A549 (cell line): ENCODE measurements around the gene MRPL27. TPM values are rescaled to one million over a fixed set of nuclear protein-coding genes. Genes with fewer than 3 reads are reported as not detected.

Experiments
- ATAC-seq, 2 experiments: fragments of 200-7000 bp in 1 of 2; fragments of >200 bp in 1 of 2; cut with Nextera tagmentation in 1 of 2; cut with Tn5 transposase in 1 of 2; 3 replicates each; pipeline versions ENCODE4 v1.8.0 to v1.9.1; 2018 to 2020; ENCODE audit warnings: mild to moderate bottlenecking in 1 of 2, moderate library complexity in 1 of 2
- CTCF ChIA-PET: fragments of 300-600 bp; sonication (Branson Sonifier 250); formaldehyde crosslinking; extraction: SDS; loops from one replicate; lab custom pipeline; 2021; ENCODE audit warnings: antibody characterized with exemption, inconsistent platforms; lab: Yijun Ruan, JAX
- POLR2A ChIA-PET: fragments of 350-600 bp; formaldehyde crosslinking; extraction: SDS; loops from one replicate; lab custom pipeline; 2021; ENCODE audit warnings: antibody characterized with exemption, inconsistent platforms; lab: Yijun Ruan, JAX
- DNase-seq, 2 experiments: peaks; one replicate each; pipeline versions ENCODE4 v3.0.0 to v3.0.0-alpha.2; 2011 to 2016; ENCODE audit warnings: low read depth in 1 of 2, low spot score in 1 of 2
- FAIRE-seq: peaks from 2 replicates; lab custom pipeline; 2011; peaks lifted over from hg19 to GRCh38; lab: Jason Lieb, UNC
- H3K27ac ChIP-seq, 2 experiments: fragments of >200 bp; sonication (Bioruptor Twin); formaldehyde crosslinking; 3 replicates each; pipeline ENCODE4 v1.5.1; 2016 to 2017
- H3K4me1 ChIP-seq: fragments of >200 bp; sonication (Bioruptor Twin); formaldehyde crosslinking; 3 replicates; pipeline ENCODE4 v1.6.1; 2016
- H3K4me2 ChIP-seq: fragments of >200 bp; sonication (Bioruptor Twin); formaldehyde crosslinking; 3 replicates; pipeline ENCODE4 v1.6.1; 2016
- H3K4me3 ChIP-seq: fragments of >200 bp; sonication (Bioruptor Twin); formaldehyde crosslinking; 3 replicates; pipeline ENCODE4 v1.5.1; 2016
- H3K9me3 ChIP-seq: fragments of >200 bp; sonication (Bioruptor Twin); formaldehyde crosslinking; 3 replicates; pipeline ENCODE4 v1.6.1; 2016
- BCL3 ChIP-seq: fragments of >200 bp; sonication (Bioruptor Twin); formaldehyde crosslinking; IDR thresholded peaks from 3 replicates; pipeline ENCODE4 v1.6.1; 2016
- CHD2 ChIP-seq: fragments of 150-350 bp; IDR thresholded peaks from 2 replicates; pipeline ENCODE4 v1.6.1; 2014; ENCODE audit warnings: low read length; ENCODE audit not compliant: partially characterized antibody
- E2F6 ChIP-seq: IDR thresholded peaks from 2 replicates; pipeline ENCODE4 v1.6.1; 2012; ENCODE audit warnings: low read depth, borderline replicate concordance
- ESRRA ChIP-seq: fragments of 150-350 bp; IDR thresholded peaks from 2 replicates; pipeline ENCODE4 v1.6.1; 2014; ENCODE audit warnings: mild to moderate bottlenecking, low read length, borderline replicate concordance
- HDAC2 ChIP-seq: fragments of 200-600 bp; sonication (generic); IDR thresholded peaks from 2 replicates; pipeline ENCODE4 v1.6.1; 2016
- HES2 ChIP-seq: fragments of >200 bp; sonication (Bioruptor Twin); formaldehyde crosslinking; IDR thresholded peaks from 2 replicates; pipeline ENCODE4 v1.6.1; 2016
- KDM1A ChIP-seq: fragments of 200-600 bp; sonication (generic); IDR thresholded peaks from 2 replicates; pipeline ENCODE4 v1.6.1; 2016; ENCODE audit warnings: low read depth, mild to moderate bottlenecking
- NFE2L2 ChIP-seq: fragments of 150-350 bp; conservative IDR thresholded peaks from 2 replicates; pipeline ENCODE4 v1.6.1; 2014; ENCODE audit warnings: low read length
- NPAS2 ChIP-seq: fragments of 250-450 bp; sonication (Bioruptor Pico); IDR thresholded peaks from 2 replicates; pipeline ENCODE4 v1.8.0; 2022; ENCODE audit warnings: mild to moderate bottlenecking, moderate library complexity, borderline replicate concordance
- POLR2AphosphoS2 ChIP-seq: conservative IDR thresholded peaks from 2 replicates; pipeline ENCODE4 v1.6.1; 2012; ENCODE audit warnings: low read length, improper control_type of control experiment, inconsistent platforms
- RAD21 ChIP-seq, 2 experiments: fragments of >200 bp in 1 of 2; sonication (Bioruptor Twin) in 1 of 2; formaldehyde crosslinking in 1 of 2; IDR thresholded peaks in 1 of 2; conservative IDR thresholded peaks in 1 of 2; 2 replicates in 1 of 2; 3 replicates in 1 of 2; pipeline ENCODE4 v1.6.1; 2012 to 2018; ENCODE audit warnings: inconsistent platforms in 1 of 2
- RCOR1 ChIP-seq: fragments of 150-350 bp; IDR thresholded peaks from 2 replicates; pipeline ENCODE4 v1.6.1; 2014; ENCODE audit warnings: antibody characterized with exemption, low read length, low read depth
- SMC3 ChIP-seq: fragments of >200 bp; sonication (Bioruptor Twin); formaldehyde crosslinking; IDR thresholded peaks from 3 replicates; pipeline ENCODE4 v1.6.1; 2018; ENCODE audit warnings: inconsistent platforms
- SREBF2 ChIP-seq: fragments of 450-650 bp; IDR thresholded peaks from 2 replicates; pipeline ENCODE4 v1.6.1; 2014; ENCODE audit warnings: mild to moderate bottlenecking, moderate library complexity
- TFCP2L1 ChIP-seq: fragments of 250-450 bp; sonication (Bioruptor Pico); IDR thresholded peaks from 2 replicates; pipeline ENCODE4 v1.5.0; 2021; ENCODE audit warnings: mild to moderate bottlenecking
- USF2 ChIP-seq: fragments of 450-650 bp; IDR thresholded peaks from 2 replicates; pipeline ENCODE4 v1.6.1; 2014; ENCODE audit warnings: antibody characterized with exemption
- ZSCAN20 ChIP-seq: fragments of 250-450 bp; sonication (Bioruptor Pico); IDR thresholded peaks from 2 replicates; pipeline ENCODE4 v1.8.0; 2022; ENCODE audit warnings: mild to moderate bottlenecking, moderate library complexity
- WGBS: methylation state at CpG from one replicate; pipeline ENCODE4 v1.1.6; 2017; ENCODE audit errors: missing lambda C conversion rate; 5-methylcytosine and 5-hydroxymethylcytosine counted together
- polyA plus RNA-seq, 4 experiments: library from polyadenylated mRNA; depleted of rRNA in 3 of 4; stranded (reverse); fragments of >200 nt; fragmentation: RNase III in 1 of 4; extraction: RNeasy Plus Mini Kit Qiagen cat#74134 plus additional on column Dnase treatment in 1 of 4; gene quantifications; 2 replicates in 3 of 4; 3 replicates in 1 of 4; pipeline ENCODE4 v1.2.3, GENCODE V29; 2011 to 2017

Gene MRPL27
- polyA plus RNA-seq, 2 of the 4 experiments (the other 2 are of a cell fraction), result 149 to 155 TPM

GRCh38 chr17:50329716-50330115 lies 43.3 kb downstream of the MRPL27 start:
- ChIA-PET CTCF (interaction anchor here (0.9 to 4.6 kb wide), 6 partner anchors 11 to 128 kb away, joined by 3 to 15 read pairs (median 3); partner anchors contain the start of gene COL1A1), POLR2A (no interaction called here)
- TF ChIP-seq HES2 (no peak), RAD21 (conservative IDR thresholded peaks at IDR 0.05 in 1 of 2, IDR thresholded peaks at IDR 0.05 in 1 of 2) (no peak), ESRRA (no peak), BCL3 (no peak), POLR2AphosphoS2 (no peak), KDM1A (no peak), ZSCAN20 (CRISPR knock-in tag) (no peak), HDAC2 (no peak), RCOR1 (no peak), TFCP2L1 (CRISPR knock-in tag) (no peak)
- Histone ChIP-seq H3K4me3 (no peak overlapping the region), H3K4me2 (no peak overlapping the region), H3K9me3 (no peaks in the 10 kb centered on the region), H3K27ac (no peak overlapping the region), H3K4me1 (no peaks in the 10 kb centered on the region)
- 89% methylated on average over 3 of the region's 3 CpGs for WGBS
- ATAC-seq (peak; percentile 21 to 23; a peak in 4 of 6 replicates), FAIRE-seq (no peak), DNase-seq (no peak)

GRCh38 chr17:50328363-50329325 lies 44.3 kb downstream of the MRPL27 start:
- CTCF ChIA-PET, result interaction anchor here (0.9 to 4.6 kb wide), 4 partner anchors 10 to 32 kb away, joined by 3 to 15 read pairs (median 4); no protein-coding TSS in a partner anchor
- no peak for ATAC-seq

GRCh38 chr17:50326831-50327364 lies 46.1 kb downstream of the MRPL27 start:
- CTCF ChIA-PET, result no interaction called here
- FAIRE-seq (no peak), DNase-seq (no peak), ATAC-seq (no peak)
- no peaks in the 10 kb centered on the region for H3K4me1 ChIP-seq
- H3K27ac ChIP-seq, result no peak overlapping the region
- H3K4me2 ChIP-seq, result no peak overlapping the region
- no peaks in the 10 kb centered on the region for H3K9me3 ChIP-seq
- POLR2A ChIA-PET, result no interaction called here
- no peak for TF ChIP-seq E2F6
- TF ChIP-seq USF2, result no peak
- TF ChIP-seq NFE2L2, result no peak
- TF ChIP-seq NPAS2 (CRISPR knock-in tag), result no peak
- TF ChIP-seq SREBF2, result no peak
- no peak for TF ChIP-seq CHD2
- no peak for TF ChIP-seq SMC3
- TF ChIP-seq, all 56 proteins: peak for 0
- H3K4me3 ChIP-seq, result no peak overlapping the region
- WGBS, result 63% methylated on average over 9 of the region's 9 CpGs

More at GRCh38 chr17:50328363-50329325, 44.3 kb downstream of the MRPL27 start:
- Histone ChIP-seq H3K4me2 (no peak overlapping the region), H3K27ac (no peak overlapping the region), H3K4me3 (no peak overlapping the region), H3K4me1 (no peaks in the 10 kb centered on the region), H3K9me3 (no peaks in the 10 kb centered on the region)
- POLR2A ChIA-PET, result no interaction called here
- no peak for TF ChIP-seq TFCP2L1 (CRISPR knock-in tag)
- FAIRE-seq, result no peak
- WGBS, result 67% methylated on average over 21 of the region's 21 CpGs
- no peak for DNase-seq
